Omental fat pad (tissue), 4 donors: Measurements from ENCODE around the gene EGFL7. TPM values are rescaled to one million over a fixed set of nuclear protein-coding genes. Genes with fewer than 3 reads are reported as not detected.

ENCODE experiments used
- ATAC-seq: fragments of 150-250 bp; one replicate; pipeline ENCODE4 v1.9.1; 2016; ENCODE audit warnings: mild to moderate bottlenecking, moderate library complexity; ENCODE audit not compliant: low FRiP score
- DNase-seq: peaks from one replicate; pipeline ENCODE4 v3.0.0-alpha.2; 2019; ENCODE audit warnings: low spot score
- CTCF ChIP-seq, 3 donors: fragments of 450-650 bp; IDR thresholded peaks; one replicate each; pipeline ENCODE4 v1.5.1; 2016 to 2017; ENCODE audit warnings: antibody characterized with exemption in 3 of 3, mild to moderate bottlenecking in 3 of 3, moderate library complexity in 2 of 3
- total RNA-seq, 4 donors: library from RNA; depleted of rRNA; stranded (reverse); fragments of >200 nt; gene quantifications; one replicate each; pipeline ENCODE4 v1.1.0, GENCODE V29; 2016

Gene EGFL7
- total RNA-seq, 4 donors from 2014 or later = 50.6 to 274 (median 145) TPM

GRCh38 chr9:136665111-136665703 is 2.5 kb downstream of the EGFL7 start:
- DNase-seq = no peak
- no peak for ATAC-seq
- TF ChIP-seq CTCF (IDR thresholded peaks at IDR 0.05) = no peak

- TF ChIP-seq CTCF (IDR thresholded peaks at IDR 0.05) = no peak
- ATAC-seq = no peak
- no peak for DNase-seq
These were observed 3.1 kb downstream of the EGFL7 start for GRCh38 chr9:136665704-136666371.

DNA sequence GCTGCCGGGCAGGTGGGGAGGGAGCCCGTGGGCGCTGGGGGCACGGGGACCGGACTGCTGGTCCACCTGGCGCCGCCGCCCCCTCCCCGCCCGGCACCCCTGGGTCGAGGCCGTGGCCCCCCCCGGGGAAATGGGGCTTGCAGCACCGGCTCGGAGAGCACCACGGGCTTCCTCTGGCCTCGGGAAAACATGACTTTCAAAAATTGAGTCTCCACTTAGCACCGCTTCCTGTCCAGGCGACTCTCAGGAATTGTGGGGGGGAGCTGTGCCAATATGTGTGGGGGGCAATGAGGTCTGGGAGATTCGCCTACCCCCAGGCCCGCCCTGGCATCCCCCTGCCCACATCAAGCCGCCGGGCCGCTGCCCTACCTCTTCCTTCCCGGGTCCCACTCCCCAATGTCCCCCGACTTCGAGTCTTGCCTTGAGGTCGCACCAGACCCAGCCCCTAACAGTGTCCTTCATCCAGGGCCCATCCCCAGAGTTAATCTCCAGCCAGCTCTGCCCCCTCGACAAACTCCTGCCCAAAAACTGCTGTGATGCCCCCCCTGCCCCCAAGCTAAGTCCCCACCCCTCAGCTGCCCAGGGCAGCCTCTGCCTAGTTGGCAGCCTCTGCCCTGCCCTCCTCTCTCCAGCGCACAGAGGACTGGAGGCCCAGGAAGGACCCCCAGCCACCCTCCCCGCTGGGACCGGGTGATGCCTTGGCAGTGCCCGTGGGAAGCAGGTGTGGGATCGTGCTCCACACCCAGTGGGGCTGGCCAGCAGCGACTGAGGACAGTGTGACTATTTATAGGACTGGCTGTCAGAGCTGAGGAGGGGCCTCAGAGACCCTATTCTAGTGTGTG is 3.9 kb downstream of the EGFL7 start:
- ATAC-seq (no peak), DNase-seq (no peak)
- no peak for TF ChIP-seq CTCF (IDR thresholded peaks at IDR 0.05)

DNA sequence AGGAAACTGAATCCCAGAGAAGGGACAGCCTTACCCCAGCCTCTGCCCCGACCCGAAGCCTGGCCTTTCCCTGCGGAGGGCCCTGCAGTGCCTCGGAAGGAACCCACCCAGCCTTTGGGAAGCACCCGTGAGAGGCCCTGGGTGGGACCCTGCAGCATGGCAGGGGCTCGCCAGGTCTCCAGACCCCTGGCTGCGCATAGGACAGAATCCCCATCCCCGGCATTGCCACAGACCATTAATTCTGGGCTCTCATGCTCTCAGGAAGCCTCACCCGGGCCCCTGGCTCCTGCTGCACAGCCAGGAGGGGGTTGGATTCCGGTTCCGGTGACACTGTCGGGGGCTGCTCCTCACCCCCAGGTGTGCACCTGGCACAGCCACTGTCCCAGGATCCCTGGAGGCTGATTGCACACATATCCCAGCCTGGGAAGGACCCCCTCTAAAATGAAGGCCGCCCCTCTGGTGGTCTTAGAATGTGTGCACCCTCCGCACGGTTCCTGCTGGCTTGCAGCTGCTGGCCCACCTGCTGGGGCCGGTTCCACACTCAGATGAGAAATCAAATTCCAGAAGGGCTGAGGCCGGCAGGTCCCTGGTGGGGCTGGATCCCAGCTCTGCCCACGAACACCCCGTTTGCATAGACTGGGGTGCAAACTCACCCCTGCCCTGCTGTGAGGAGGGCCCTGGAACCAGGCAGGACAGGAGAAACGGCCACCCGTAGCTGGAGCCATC is 4.7 kb downstream of the EGFL7 start:
- ATAC-seq = no peak
- no peak for DNase-seq
- no peak for TF ChIP-seq CTCF (IDR thresholded peaks at IDR 0.05)

DNA sequence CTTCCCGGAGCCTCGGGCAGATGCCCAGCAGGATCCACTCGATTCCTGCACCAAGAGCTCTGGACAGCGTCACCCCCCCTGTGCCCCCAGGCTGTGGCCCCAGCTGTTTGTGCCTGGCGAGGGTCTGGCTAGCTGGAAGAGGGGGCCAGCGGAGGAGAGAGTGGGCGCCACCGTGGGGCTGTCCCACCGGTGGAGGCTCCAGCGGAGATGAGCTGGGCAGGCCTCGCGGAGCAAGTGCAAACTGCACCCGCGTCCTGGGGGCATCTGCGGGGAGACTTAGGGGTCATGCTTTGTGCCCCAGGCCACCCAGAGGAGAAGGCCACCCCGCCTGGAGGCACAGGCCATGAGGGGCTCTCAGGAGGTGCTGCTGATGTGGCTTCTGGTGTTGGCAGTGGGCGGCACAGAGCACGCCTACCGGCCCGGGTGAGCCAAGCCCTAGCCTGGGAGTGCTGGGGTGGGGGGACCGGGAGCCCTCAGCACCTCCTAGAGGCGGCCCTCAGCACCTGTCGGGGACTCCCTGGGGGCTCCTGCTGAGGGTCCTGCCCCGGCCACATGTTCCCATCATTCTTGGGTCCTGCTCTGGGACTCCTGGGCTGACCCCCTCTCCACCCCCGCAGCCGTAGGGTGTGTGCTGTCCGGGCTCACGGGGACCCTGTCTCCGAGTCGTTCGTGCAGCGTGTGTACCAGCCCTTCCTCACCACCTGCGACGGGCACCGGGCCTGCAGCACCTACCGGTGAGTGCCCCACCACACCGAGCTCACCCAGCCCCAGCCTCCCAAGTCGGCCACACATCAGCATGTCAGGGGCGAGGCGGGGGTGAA is 5.4 kb downstream of the EGFL7 start:
- DNase-seq (no peak), ATAC-seq (no peak)
- TF ChIP-seq CTCF (IDR thresholded peaks at IDR 0.05) = no peak
